ENCODE results near the gene CREBBP.

The CREBBP gene

DNA sequence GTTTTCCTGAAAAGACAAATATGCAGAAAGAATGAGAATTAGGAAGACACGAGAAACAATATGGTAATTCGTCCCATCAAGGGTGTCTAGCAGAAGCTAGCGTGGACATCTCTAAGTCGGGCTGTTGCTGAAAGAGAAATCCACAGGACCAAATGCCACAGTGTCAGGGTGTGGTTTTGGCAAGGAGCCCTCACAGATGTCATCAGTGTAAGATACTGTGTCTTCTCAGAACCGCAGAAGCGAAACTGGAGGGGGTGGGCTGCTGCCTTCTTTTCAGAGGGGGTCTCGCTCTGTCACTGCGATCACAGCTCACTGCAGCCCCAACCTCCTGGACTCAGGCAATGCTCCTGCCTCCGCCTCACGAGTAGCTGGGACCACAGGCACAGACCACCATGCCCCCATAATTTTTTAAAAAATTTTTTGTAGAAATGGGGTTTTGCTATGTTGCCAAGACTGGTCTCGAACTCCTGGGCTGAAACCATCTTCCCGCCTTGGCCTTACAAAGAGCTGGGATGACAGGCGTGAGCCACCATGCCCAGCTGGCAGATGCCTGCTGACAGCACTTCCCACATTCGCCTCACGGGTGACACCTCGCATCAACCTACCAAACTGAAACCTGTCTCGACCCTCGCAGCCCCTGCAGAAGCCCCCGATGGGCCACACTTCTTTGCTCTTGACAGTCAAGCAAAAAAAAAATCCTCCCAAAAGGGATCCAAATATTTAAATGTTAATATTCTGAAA lies 189.4 kb downstream of the CREBBP start:
- ChIA-PET POLR2A (interaction anchor here (3.4 kb wide), 1 partner anchor 27 kb away, joined by 11 read pairs; the partner anchor contains the start of gene TRAP1), CTCF (interaction anchor here (0.6 to 1.1 kb wide), 4 partner anchors 10 to 584 kb away, joined by 3 to 6 read pairs (median 4); no protein-coding TSS in a partner anchor)
- TF ChIP-seq SUZ12 (IDR thresholded peaks at IDR 0.05) (no peak), L3MBTL2 (conservative IDR thresholded peaks at IDR 0.05) (no peak), FOXM1 (IDR thresholded peaks at IDR 0.05; ENCODE audit: borderline replicate concordance) (no peak), HDGF (IDR thresholded peaks at IDR 0.05; ENCODE audit: borderline replicate concordance) (no peak), SP1 (IDR thresholded peaks at IDR 0.05) (no peak), ELF4 (IDR thresholded peaks at IDR 0.05) (no peak), ARNT (IDR thresholded peaks at IDR 0.05) (no peak), NFRKB (IDR thresholded peaks at IDR 0.05) (no peak), CTBP1 (IDR thresholded peaks at IDR 0.05; ENCODE audit: borderline replicate concordance) (no peak), LEF1 (IDR thresholded peaks at IDR 0.05; ENCODE audit: borderline replicate concordance) (no peak)
- TF ChIP-seq, protein P1, sequence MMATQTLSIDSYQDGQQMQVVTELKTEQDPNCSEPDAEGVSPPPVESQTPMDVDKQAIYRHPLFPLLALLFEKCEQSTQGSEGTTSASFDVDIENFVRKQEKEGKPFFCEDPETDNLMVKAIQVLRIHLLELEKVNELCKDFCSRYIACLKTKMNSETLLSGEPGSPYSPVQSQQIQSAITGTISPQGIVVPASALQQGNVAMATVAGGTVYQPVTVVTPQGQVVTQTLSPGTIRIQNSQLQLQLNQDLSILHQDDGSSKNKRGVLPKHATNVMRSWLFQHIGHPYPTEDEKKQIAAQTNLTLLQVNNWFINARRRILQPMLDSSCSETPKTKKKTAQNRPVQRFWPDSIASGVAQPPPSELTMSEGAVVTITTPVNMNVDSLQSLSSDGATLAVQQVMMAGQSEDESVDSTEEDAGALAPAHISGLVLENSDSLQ (IDR thresholded peaks at IDR 0.05): no peak
- no peak for DNase-seq (ENCODE audit: extremely low spot score)

DNA sequence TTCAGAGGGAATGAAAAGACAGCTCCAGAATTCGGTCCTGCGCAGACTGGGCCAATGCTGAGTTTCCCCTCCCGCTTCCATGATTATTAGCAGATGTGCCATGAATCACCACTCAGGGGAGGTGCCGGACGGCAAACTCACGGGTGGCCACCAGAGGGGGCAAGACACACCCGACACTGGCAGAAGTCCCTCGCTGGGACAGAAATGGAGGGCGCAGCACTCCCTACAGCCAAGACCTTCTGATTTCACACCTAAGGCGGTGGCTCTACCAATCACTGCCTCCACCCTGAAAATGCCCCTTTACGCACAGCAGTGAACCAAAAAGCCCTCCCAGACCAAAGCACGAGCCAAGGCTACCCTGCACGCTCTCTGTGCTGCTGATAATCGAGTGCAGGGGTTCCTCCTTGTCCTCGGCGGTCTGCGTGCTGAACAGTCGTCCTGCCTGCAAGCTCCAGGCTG lies 190.0 kb downstream of the CREBBP start:
- ChIA-PET CTCF (interaction anchor here (0.6 to 1.1 kb wide), 4 partner anchors 9 to 585 kb away, joined by 3 to 4 read pairs (median 3); no protein-coding TSS in a partner anchor), POLR2A (interaction anchor here (3.4 kb wide), 1 partner anchor 27 kb away, joined by 11 read pairs; the partner anchor contains the start of gene TRAP1)

DNA sequence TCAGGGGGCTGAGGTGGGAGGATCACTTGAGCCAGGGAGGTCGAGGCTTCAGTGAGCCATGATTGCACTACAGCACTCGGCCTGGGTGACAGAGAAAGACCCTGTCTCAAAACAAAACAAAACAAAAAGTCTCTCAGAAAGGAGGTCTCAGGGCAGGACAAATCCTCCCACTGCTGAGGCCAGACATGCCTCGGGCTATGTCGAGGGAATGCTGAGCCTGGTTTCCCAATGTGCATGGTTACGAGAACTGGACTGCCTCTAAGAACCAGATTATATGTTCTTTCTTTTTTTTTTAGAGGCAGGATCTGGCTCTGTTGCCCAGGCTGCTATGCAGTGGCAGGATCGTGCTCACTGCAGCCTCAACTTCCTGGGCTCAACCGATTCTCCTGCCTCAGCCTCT lies 190.8 kb downstream of the CREBBP start:
- DNase-seq (ENCODE audit: extremely low spot score): no peak
- no peak for TF ChIP-seq FOXK2 (IDR thresholded peaks at IDR 0.05)
- no peak for TF ChIP-seq ELF4 (IDR thresholded peaks at IDR 0.05)
- TF ChIP-seq SP1 (IDR thresholded peaks at IDR 0.05): no peak
- no peak for TF ChIP-seq BHLHE40 (IDR thresholded peaks at IDR 0.05; ENCODE audit: borderline replicate concordance)
- TF ChIP-seq, protein P1 (IDR thresholded peaks at IDR 0.05): no peak
- TF ChIP-seq SUZ12 (IDR thresholded peaks at IDR 0.05): no peak
- TF ChIP-seq FOXA1 (IDR thresholded peaks at IDR 0.05): no peak
- no peak for TF ChIP-seq LEF1 (IDR thresholded peaks at IDR 0.05; ENCODE audit: borderline replicate concordance)
- TF ChIP-seq ARNT (IDR thresholded peaks at IDR 0.05): no peak
- TF ChIP-seq ZNF384 (IDR thresholded peaks at IDR 0.05): no peak
- no peak for TF ChIP-seq TARDBP (IDR thresholded peaks at IDR 0.05)
- no peak for TF ChIP-seq L3MBTL2 (conservative IDR thresholded peaks at IDR 0.05)
- no peak for TF ChIP-seq FOXM1 (IDR thresholded peaks at IDR 0.05; ENCODE audit: borderline replicate concordance)
- POLR2A ChIA-PET: interaction anchor here (3.4 kb wide), 1 partner anchor 28 kb away, joined by 11 read pairs; the partner anchor contains the start of gene TRAP1
- CTCF ChIA-PET: interaction anchor here (1.0 kb wide), 1 partner anchor 15 kb away, joined by 3 read pairs; no protein-coding TSS in a partner anchor

More for the DNA sequence above, 190.0 kb downstream of the CREBBP start:
- DNase-seq (ENCODE audit: extremely low spot score): peak; percentile 89
- TF ChIP-seq, protein P1 (IDR thresholded peaks at IDR 0.05): peak; percentile 83
- TF ChIP-seq FOXK2 (IDR thresholded peaks at IDR 0.05) (no peak), LEF1 (IDR thresholded peaks at IDR 0.05; ENCODE audit: borderline replicate concordance) (no peak), BHLHE40 (IDR thresholded peaks at IDR 0.05; ENCODE audit: borderline replicate concordance) (no peak), HDGF (IDR thresholded peaks at IDR 0.05; ENCODE audit: borderline replicate concordance) (no peak)

DNA sequence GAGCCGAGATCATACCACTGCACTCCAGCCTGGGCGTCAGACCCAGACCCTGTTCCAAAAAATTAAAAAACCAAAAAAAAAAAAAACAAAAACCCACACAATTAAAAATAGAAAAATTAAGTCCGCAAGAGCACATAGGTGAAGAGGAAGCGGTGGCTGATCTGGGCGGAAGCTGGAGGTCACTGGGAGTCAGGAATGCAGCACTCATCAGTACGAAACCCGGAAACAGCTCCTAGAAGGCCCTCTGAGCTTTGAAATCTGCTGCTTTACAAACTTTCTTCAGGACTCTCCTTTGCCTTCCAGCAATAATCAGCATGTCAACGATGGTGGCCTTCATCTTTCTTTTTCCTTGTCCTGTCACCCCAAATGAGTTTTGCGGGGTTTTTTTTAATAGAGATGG lies 192.7 kb downstream of the CREBBP start:
- ChIA-PET POLR2A (interaction anchor here (1.1 kb wide), 1 partner anchor 9 kb away, joined by 3 read pairs; no protein-coding TSS in a partner anchor), CTCF (no interaction called here)
- DNase-seq (ENCODE audit: extremely low spot score): no peak
- no peak for TF ChIP-seq TARDBP (IDR thresholded peaks at IDR 0.05)
- TF ChIP-seq SP1 (IDR thresholded peaks at IDR 0.05): no peak
- TF ChIP-seq FOXK2 (IDR thresholded peaks at IDR 0.05): no peak
- no peak for TF ChIP-seq FOXM1 (IDR thresholded peaks at IDR 0.05; ENCODE audit: borderline replicate concordance)
- TF ChIP-seq NFRKB (IDR thresholded peaks at IDR 0.05): no peak

DNA sequence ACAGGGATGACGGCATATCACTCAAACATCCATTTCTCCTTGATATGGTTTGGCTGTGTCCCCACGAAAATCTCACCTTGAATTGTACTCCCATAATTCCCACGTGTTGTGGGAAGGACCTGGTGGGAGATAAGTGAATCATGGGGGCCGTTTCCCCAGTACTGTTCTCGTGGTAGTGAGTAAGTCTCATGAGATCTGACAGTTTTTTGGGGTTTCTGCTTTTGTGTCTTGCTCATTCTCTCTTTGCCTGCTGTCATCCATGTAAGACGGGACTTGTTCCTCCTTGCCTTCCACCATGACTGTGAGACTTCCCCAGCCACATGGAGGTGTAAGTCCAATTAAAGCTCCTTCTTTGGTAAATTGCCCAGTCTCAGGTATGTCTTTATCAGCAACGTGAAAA lies 193.5 kb downstream of the CREBBP start:
- TF ChIP-seq ELF4 (IDR thresholded peaks at IDR 0.05) (no peak), SP1 (IDR thresholded peaks at IDR 0.05) (no peak), ZNF384 (IDR thresholded peaks at IDR 0.05) (no peak), FOXA1 (IDR thresholded peaks at IDR 0.05) (no peak), HDGF (IDR thresholded peaks at IDR 0.05; ENCODE audit: borderline replicate concordance) (no peak), L3MBTL2 (conservative IDR thresholded peaks at IDR 0.05) (no peak), CTBP1 (IDR thresholded peaks at IDR 0.05; ENCODE audit: borderline replicate concordance) (no peak), BHLHE40 (IDR thresholded peaks at IDR 0.05; ENCODE audit: borderline replicate concordance) (no peak), SUZ12 (IDR thresholded peaks at IDR 0.05) (no peak), TARDBP (IDR thresholded peaks at IDR 0.05) (no peak), ARNT (IDR thresholded peaks at IDR 0.05) (no peak)
- TF ChIP-seq, protein P1 (IDR thresholded peaks at IDR 0.05): no peak
- no peak for DNase-seq (ENCODE audit: extremely low spot score)
- ChIA-PET POLR2A (interaction anchor here (1.1 kb wide), 1 partner anchor 9 kb away, joined by 3 read pairs; no protein-coding TSS in a partner anchor), CTCF (no interaction called here)
